ENCODE data around the gene SLC25A51.

Gene SLC25A51

GRCh38 chr9:37923118-37923795, 19.3 kb upstream of the SLC25A51 start:
- Histone ChIP-seq H3K14ac (ENCODE audit: low read length) (no peak overlapping the region), H3K4ac (ENCODE audit: low read depth, low read length) (no peak overlapping the region), H3K23ac (ENCODE audit: low read length) (no peak overlapping the region), H4K8ac (ENCODE audit: low read depth, low read length) (no peak overlapping the region), H3K79me1 (ENCODE audit: low read length) (peaks cover 5% of the 10 kb centered on the region), H4K91ac (ENCODE audit: low read depth, low read length) (no peak overlapping the region), H3K4me1 (ENCODE audit: control insufficient read depth in 1 of 2, insufficient read depth in 2 of 2, low read length in 2 of 2) (peaks cover 22 to 31% of the 10 kb centered on the region in 2 experiments), H3K9me3 (ENCODE audit: insufficient read depth, low read depth, low read length) (no peaks in the 10 kb centered on the region), H3K36me3 (ENCODE audit: control insufficient read depth in 1 of 2, insufficient read depth in 2 of 2, low read length in 2 of 2) (peaks cover 44 to 53% of the 10 kb centered on the region in 2 experiments), H3K27me3 (ENCODE audit: insufficient read depth, low read length) (no peaks in the 10 kb centered on the region), H3K4me3 (ENCODE audit: low read depth, low read length) (no peak overlapping the region), H3K27ac (ENCODE audit: low read depth, low read length) (no peak overlapping the region), H2BK120ac (ENCODE audit: insufficient read depth, low read length, poor library complexity) (no peak overlapping the region), H2BK12ac (ENCODE audit: low read length) (no peak overlapping the region), H2BK5ac (ENCODE audit: low read depth, low read length, poor library complexity) (no peak overlapping the region), H3K79me2 (ENCODE audit: control insufficient read depth, insufficient read depth, low read length, poor library complexity) (no peaks in the 10 kb centered on the region), H2AFZ (ENCODE audit: insufficient read depth, low read length, poor library complexity) (no peak overlapping the region), H4K12ac (ENCODE audit: low read depth, low read length) (no peak overlapping the region), H3K9ac (ENCODE audit: low read length) (no peak overlapping the region), H2AK5ac (ENCODE audit: low read length) (no peak overlapping the region), H3K4me2 (ENCODE audit: low read length) (no peak overlapping the region), H3K18ac (ENCODE audit: low read length) (peak overlapping the region; percentile 5)
- no CpG with 5 or more reads among the region's 14 CpGs for WGBS (ENCODE audit: extremely low coverage, insufficient coverage, insufficient read length)
- no peak for DNase-seq

DNA sequence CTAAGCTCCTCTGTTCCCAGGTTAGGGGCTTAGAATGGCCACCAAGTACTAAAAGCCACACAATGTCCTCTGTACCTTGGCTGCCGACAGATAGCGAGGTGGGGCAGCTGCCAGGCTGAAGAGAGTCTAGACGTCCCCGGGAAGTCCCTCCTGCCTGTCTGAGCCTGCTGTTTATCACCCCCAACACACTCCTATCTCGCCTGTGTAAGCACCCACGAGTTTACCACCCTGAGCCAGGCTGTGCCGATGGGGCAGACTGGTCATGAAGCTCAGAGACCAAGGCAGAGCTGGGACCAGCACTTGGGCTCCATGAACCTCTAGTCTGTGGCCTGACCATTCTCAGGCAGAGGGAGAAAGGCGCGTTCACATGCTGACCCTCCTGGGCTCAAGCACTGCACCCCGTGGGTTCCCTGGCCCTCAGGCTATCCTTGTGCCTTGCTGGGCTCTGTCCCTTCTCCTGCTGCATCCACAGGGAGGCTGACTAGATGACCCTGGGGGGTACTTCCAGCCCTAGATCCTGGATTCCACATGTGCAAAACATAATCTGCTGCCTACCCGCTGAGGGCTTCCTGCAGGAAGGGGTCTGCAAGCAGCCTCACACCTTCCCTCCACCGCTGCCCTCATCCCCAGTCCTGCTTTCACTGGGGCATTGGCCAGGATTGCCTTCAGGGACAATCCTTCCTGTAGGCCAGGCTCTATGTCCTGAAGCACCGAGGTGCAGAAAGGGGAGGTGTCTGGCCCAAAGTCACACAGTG, 18.6 kb upstream of the SLC25A51 start:
- Histone ChIP-seq H3K9ac (ENCODE audit: low read length) (no peak overlapping the region), H3K14ac (ENCODE audit: low read length) (no peak overlapping the region), H3K4me3 (ENCODE audit: low read depth, low read length) (no peak overlapping the region), H4K12ac (ENCODE audit: low read depth, low read length) (no peak overlapping the region), H3K4ac (ENCODE audit: low read depth, low read length) (no peak overlapping the region), H2BK120ac (ENCODE audit: insufficient read depth, low read length, poor library complexity) (peak overlapping the region; percentile 12), H3K4me2 (ENCODE audit: low read length) (no peak overlapping the region), H3K18ac (ENCODE audit: low read length) (peak overlapping the region; percentile 25), H3K36me3 (ENCODE audit: control insufficient read depth in 1 of 2, insufficient read depth in 2 of 2, low read length in 2 of 2) (peaks cover 50 to 59% of the 10 kb centered on the region in 2 experiments), H3K79me1 (ENCODE audit: low read length) (peaks cover 2% of the 10 kb centered on the region), H2AFZ (ENCODE audit: insufficient read depth, low read length, poor library complexity) (no peak overlapping the region), H3K4me1 (ENCODE audit: control insufficient read depth in 1 of 2, insufficient read depth in 2 of 2, low read length in 2 of 2) (peaks cover 18 to 28% of the 10 kb centered on the region in 2 experiments), H2BK12ac (ENCODE audit: low read length) (peak overlapping the region; percentile 9), H2BK5ac (ENCODE audit: low read depth, low read length, poor library complexity) (no peak overlapping the region), H3K79me2 (ENCODE audit: control insufficient read depth, insufficient read depth, low read length, poor library complexity) (no peaks in the 10 kb centered on the region), H4K91ac (ENCODE audit: low read depth, low read length) (peak overlapping the region; percentile 40), H2AK5ac (ENCODE audit: low read length) (peak overlapping the region; percentile 9), H4K8ac (ENCODE audit: low read depth, low read length) (no peak overlapping the region), H3K27me3 (ENCODE audit: insufficient read depth, low read length) (no peaks in the 10 kb centered on the region), H3K23ac (ENCODE audit: low read length) (no peak overlapping the region), H3K27ac (ENCODE audit: low read depth, low read length) (no peak overlapping the region), H3K9me3 (ENCODE audit: insufficient read depth, low read depth, low read length) (no peaks in the 10 kb centered on the region)
- no peak for DNase-seq
- no CpG with 5 or more reads among the region's 13 CpGs for WGBS (ENCODE audit: extremely low coverage, insufficient coverage, insufficient read length)

GRCh38 chr9:37921546-37922300, 17.8 kb upstream of the SLC25A51 start:
- WGBS (ENCODE audit: extremely low coverage, insufficient coverage, insufficient read length): no CpG with 5 or more reads among the region's 15 CpGs
- H3K79me2 ChIP-seq (ENCODE audit: control insufficient read depth, insufficient read depth, low read length, poor library complexity): no peaks in the 10 kb centered on the region
- peak overlapping the region; percentile 15 for H4K91ac ChIP-seq (ENCODE audit: low read depth, low read length)

DNA sequence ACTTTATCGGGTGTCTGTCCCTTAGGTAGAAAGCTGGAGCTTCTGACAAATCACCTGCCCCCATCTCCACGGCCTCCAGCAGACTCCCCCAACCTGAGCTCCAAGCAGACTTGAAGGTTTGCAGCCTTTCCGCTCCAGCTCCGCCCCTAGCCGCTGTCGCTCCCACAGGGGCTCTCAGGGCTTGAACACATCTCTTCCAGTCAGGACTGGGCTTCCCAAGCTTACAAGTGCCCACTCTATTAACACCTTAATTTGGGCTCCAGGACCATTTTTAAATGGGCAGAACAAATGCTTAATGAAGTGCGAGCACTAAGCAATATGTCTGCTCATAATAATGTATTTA, 17.2 kb upstream of the SLC25A51 start:
- Histone ChIP-seq H3K4me3 (ENCODE audit: low read depth, low read length) (no peak overlapping the region), H3K79me1 (ENCODE audit: low read length) (peaks cover 2% of the 10 kb centered on the region), H3K79me2 (ENCODE audit: control insufficient read depth, insufficient read depth, low read length, poor library complexity) (no peaks in the 10 kb centered on the region), H3K9me3 (ENCODE audit: insufficient read depth, low read depth, low read length) (no peaks in the 10 kb centered on the region), H2BK12ac (ENCODE audit: low read length) (no peak overlapping the region), H2AFZ (ENCODE audit: insufficient read depth, low read length, poor library complexity) (no peak overlapping the region), H4K91ac (ENCODE audit: low read depth, low read length) (no peak overlapping the region), H3K4me2 (ENCODE audit: low read length) (no peak overlapping the region), H3K27me3 (ENCODE audit: insufficient read depth, low read length) (no peaks in the 10 kb centered on the region), H3K9ac (ENCODE audit: low read length) (no peak overlapping the region), H3K18ac (ENCODE audit: low read length) (no peak overlapping the region), H2BK5ac (ENCODE audit: low read depth, low read length, poor library complexity) (no peak overlapping the region), H3K4me1 (ENCODE audit: control insufficient read depth in 1 of 2, insufficient read depth in 2 of 2, low read length in 2 of 2) (peaks cover 13 to 20% of the 10 kb centered on the region in 2 experiments), H3K27ac (ENCODE audit: low read depth, low read length) (no peak overlapping the region), H4K8ac (ENCODE audit: low read depth, low read length) (no peak overlapping the region), H3K23ac (ENCODE audit: low read length) (no peak overlapping the region), H2BK120ac (ENCODE audit: insufficient read depth, low read length, poor library complexity) (no peak overlapping the region), H3K36me3 (ENCODE audit: control insufficient read depth in 1 of 2, insufficient read depth in 2 of 2, low read length in 2 of 2) (peaks cover 56 to 63% of the 10 kb centered on the region in 2 experiments), H4K12ac (ENCODE audit: low read depth, low read length) (no peak overlapping the region), H3K14ac (ENCODE audit: low read length) (no peak overlapping the region), H2AK5ac (ENCODE audit: low read length) (no peak overlapping the region), H3K4ac (ENCODE audit: low read depth, low read length) (no peak overlapping the region)
- no peak for DNase-seq
- WGBS (ENCODE audit: extremely low coverage, insufficient coverage, insufficient read length): no CpG with 5 or more reads among the region's 7 CpGs

More at GRCh38 chr9:37921546-37922300, 17.8 kb upstream of the SLC25A51 start:
- peak overlapping the region; percentile 40 for H3K18ac ChIP-seq (ENCODE audit: low read length)
- H3K9me3 ChIP-seq (ENCODE audit: insufficient read depth, low read depth, low read length): no peaks in the 10 kb centered on the region
- H3K79me1 ChIP-seq (ENCODE audit: low read length): peaks cover 2% of the 10 kb centered on the region
- no peak overlapping the region for H4K12ac ChIP-seq (ENCODE audit: low read depth, low read length)
- H3K14ac ChIP-seq (ENCODE audit: low read length): peak overlapping the region; percentile 10
- no peak overlapping the region for H3K27ac ChIP-seq (ENCODE audit: low read depth, low read length)
- peak overlapping the region; percentile 50 for H2BK12ac ChIP-seq (ENCODE audit: low read length)
- no peak overlapping the region for H2AFZ ChIP-seq (ENCODE audit: insufficient read depth, low read length, poor library complexity)
- H3K9ac ChIP-seq (ENCODE audit: low read length): no peak overlapping the region
- H2BK120ac ChIP-seq (ENCODE audit: insufficient read depth, low read length, poor library complexity): peak overlapping the region; percentile 12
- DNase-seq: peak; percentile 60 to 66
- H2BK5ac ChIP-seq (ENCODE audit: low read depth, low read length, poor library complexity): no peak overlapping the region
- H3K4me3 ChIP-seq (ENCODE audit: low read depth, low read length): no peak overlapping the region
- peaks cover 50 to 59% of the 10 kb centered on the region in 2 experiments for H3K36me3 ChIP-seq (ENCODE audit: control insufficient read depth in 1 of 2, insufficient read depth in 2 of 2, low read length in 2 of 2)
- no peak overlapping the region for H2AK5ac ChIP-seq (ENCODE audit: low read length)
- H3K4ac ChIP-seq (ENCODE audit: low read depth, low read length): no peak overlapping the region
- H3K27me3 ChIP-seq (ENCODE audit: insufficient read depth, low read length): no peaks in the 10 kb centered on the region
- H3K4me1 ChIP-seq (ENCODE audit: control insufficient read depth in 1 of 2, insufficient read depth in 2 of 2, low read length in 2 of 2): peaks cover 18 to 26% of the 10 kb centered on the region in 2 experiments
- no peak overlapping the region for H4K8ac ChIP-seq (ENCODE audit: low read depth, low read length)
- H3K23ac ChIP-seq (ENCODE audit: low read length): no peak overlapping the region
- H3K4me2 ChIP-seq (ENCODE audit: low read length): no peak overlapping the region

Measured in trophoblast cell (in vitro differentiated cells and primary cell).